GM13977 (cell line): Measurements from ENCODE around the gene FXYD5.

Source experiments
- DNase-seq: peaks from one replicate; pipeline ENCODE4 v3.0.0; 2012; ENCODE audit warnings: low spot score
- CTCF ChIP-seq: IDR thresholded peaks from 2 replicates; pipeline ENCODE4 v1.5.1; 2012; ENCODE audit warnings: mild to moderate bottlenecking, control low read depth; ENCODE audit not compliant: insufficient read depth; ENCODE audit errors: extremely low read depth, missing control alignments
- in situ Hi-C: fragments of 300-500 bp; cut with MboI; formaldehyde crosslinking; loops from one replicate; pipeline ENCODE4 v1.12.0; 2022; ENCODE audit warnings: low sequenced_read_pairs, low pct_unique_long_range_greater_than_20kb, mixed read lengths, inconsistent platforms; ENCODE audit not compliant: unreplicated experiment

The FXYD5 gene

GRCh38 chr19:35115177-35115951, 39.2 kb upstream of the FXYD5 start, which contains the start of gene FXYD3:
TSS of gene FXYD3 (plus strand) at chr19:35115823. CDS start at chr19:35119377, 3,554 bp downstream.
- no peak for DNase-seq
- in situ Hi-C loops: no loop called here
- no peak for TF ChIP-seq CTCF

- no peak for DNase-seq
- no peak for TF ChIP-seq CTCF
- in situ Hi-C loops: no loop called here
These were observed 38.3 kb upstream of the FXYD5 start for GRCh38 chr19:35116072-35116801.

- TF ChIP-seq CTCF: no peak
- no peak for DNase-seq
- in situ Hi-C loops: no loop called here
These were observed 37.4 kb upstream of the FXYD5 start for GRCh38 chr19:35117116-35117515.

GRCh38 chr19:35117799-35118198, 36.7 kb upstream of the FXYD5 start:
- TF ChIP-seq CTCF: no peak
- no peak for DNase-seq
- in situ Hi-C loops: no loop called here

- in situ Hi-C loops: no loop called here
- TF ChIP-seq CTCF: no peak
- DNase-seq: no peak
These were observed 36.1 kb upstream of the FXYD5 start for GRCh38 chr19:35118268-35119020.

GRCh38 chr19:35119091-35119490, 35.4 kb upstream of the FXYD5 start:
- in situ Hi-C loops: no loop called here
- DNase-seq: no peak
- no peak for TF ChIP-seq CTCF
